GM19239 (cell line): ENCODE data around the gene HK1.

ENCODE experiments used
- DNase-seq: peaks from one replicate; pipeline ENCODE4 v3.0.0; 2011; ENCODE audit warnings: low spot score; ENCODE audit not compliant: insufficient read length
- FAIRE-seq: peaks from 2 replicates; lab custom pipeline; 2011; peaks lifted over from hg19 to GRCh38; lab: Jason Lieb, UNC

HK1 gene

GRCh38 chr10:69362471-69362954 lies 84.2 kb downstream of the HK1 start:
- DNase-seq (no peak), FAIRE-seq (no peak)

DNA sequence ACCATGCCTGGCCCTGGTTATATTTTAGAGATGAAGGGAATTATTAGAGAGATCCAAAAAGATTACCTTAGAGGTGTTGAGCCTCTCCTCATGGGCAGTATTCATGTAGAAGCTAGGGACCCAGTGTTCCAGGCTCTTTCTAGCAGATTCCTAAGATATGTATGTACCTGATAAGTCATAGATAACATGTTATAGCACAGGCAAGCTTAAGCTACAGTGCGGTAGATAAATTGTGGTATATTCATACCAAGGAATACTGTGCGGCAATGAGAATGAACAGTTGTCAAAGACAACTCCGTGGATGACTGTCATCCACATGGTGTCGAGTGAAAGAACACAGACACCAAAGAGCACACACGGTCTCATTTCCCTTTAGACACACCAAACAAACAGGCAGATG lies 85.4 kb downstream of the HK1 start:
- FAIRE-seq (no peak), DNase-seq (no peak)

DNA sequence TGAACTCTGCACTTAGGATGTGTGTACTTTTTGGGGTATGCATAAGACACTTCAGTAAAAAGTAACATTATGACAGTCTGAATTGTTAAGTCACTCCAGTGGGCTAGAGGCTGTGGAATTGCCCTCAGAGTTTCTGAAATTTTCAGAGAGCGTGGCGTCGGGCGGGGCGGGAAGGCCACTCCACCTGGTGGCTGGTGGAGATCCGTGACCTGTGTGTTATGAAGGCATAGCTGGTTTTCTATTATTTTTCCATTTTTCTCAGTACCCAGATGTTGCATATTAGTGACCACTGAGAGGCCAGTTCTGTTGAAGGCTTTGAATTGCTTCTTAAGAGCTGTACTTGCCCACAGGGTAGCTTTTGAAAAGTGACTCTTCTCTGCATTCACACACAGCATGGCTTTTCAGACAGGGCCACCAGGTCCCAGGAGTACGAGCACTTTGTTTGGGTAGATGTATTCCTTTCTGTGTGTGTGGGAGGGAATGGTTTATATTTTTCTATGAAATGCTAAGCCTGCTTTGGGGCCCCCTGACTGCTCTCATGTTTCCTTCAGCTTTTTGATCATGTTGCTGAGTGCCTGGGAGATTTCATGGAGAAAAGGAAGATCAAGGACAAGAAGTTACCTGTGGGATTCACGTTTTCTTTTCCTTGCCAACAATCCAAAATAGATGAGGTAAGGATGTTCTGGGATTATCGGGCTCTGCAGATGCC lies 86.1 kb downstream of the HK1 start:
- FAIRE-seq (no peak), DNase-seq (no peak)

DNA sequence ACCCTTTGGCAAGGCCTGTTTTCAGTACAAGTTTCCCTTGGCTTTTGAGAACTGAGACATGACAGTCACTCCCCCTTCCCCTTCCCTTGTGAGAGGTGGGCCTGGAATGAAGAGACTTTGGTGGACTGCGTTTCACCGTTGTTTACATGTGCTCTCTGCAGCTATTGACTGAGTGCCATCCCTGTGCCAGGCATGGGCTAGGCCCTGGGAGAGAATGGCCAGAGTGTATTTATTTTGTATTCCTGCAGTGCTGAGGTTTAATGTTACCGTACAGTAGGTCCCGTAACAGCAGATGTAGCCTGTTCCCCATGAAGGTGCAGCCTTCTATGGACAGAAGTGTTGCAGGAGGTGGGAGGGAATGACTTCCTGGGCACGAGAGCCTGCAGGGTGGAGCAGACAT lies 88.4 kb downstream of the HK1 start:
- DNase-seq (no peak), FAIRE-seq (no peak)

DNA sequence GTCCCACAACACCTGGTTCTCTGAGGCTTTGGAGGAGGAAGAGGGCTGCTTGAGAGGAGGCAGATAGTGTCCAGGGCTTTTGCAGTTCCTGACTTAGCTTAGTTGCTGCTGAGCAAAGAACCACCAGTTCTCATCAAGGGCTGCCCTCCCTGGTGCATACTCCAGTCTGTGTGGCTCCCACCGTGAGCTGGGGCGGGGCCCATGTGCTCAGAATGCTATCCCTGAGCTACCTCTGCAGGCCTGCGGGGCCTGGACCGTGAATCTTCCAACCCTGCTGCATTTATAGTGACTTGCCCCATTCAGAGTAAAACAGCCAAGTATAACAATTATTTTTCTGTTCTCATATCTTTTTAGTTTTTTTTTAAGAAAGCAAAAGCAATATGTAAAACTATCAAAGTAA lies 89.2 kb downstream of the HK1 start:
- FAIRE-seq (no peak), DNase-seq (no peak)

DNA sequence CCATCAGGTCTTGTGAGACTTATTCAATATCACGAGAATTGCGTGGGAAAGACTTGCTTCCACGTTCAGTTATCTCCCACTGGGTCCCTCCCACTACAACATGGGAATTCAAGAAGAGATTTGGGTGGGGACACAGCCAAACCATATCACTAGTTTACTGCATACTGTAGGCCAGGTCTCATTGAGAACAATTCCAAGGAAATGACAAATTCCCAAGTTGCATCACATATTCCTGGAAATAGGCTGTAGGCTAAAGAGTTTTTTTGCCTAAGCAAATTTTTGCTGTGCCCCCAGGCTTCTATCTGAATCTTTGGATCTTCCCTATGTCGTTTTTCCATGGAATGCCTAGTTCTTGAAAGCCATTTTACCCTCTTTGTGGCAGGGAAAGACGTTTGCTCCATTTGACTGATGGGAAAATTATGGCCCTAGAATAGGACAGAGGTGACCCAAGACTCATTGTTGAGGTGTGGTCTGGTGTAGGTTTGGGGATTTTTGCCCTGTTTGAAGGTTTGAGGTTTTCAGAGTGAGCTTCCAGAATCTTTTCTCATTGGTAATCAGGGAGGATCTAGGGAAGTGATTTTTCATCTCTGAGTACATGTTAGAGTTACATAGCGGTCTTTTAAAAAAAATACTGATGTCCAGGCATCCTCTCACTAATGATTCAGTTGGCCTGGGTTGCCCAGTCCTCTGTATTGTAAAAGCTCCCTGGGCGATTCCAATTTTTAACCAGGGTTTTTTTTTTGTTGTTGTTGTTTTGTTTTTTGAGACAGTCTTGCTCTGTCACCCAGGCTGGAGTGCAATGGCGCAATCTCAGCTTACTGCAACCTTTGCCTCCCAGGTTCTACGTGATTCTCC lies 94.1 kb downstream of the HK1 start:
- no peak for FAIRE-seq
- no peak for DNase-seq

DNA sequence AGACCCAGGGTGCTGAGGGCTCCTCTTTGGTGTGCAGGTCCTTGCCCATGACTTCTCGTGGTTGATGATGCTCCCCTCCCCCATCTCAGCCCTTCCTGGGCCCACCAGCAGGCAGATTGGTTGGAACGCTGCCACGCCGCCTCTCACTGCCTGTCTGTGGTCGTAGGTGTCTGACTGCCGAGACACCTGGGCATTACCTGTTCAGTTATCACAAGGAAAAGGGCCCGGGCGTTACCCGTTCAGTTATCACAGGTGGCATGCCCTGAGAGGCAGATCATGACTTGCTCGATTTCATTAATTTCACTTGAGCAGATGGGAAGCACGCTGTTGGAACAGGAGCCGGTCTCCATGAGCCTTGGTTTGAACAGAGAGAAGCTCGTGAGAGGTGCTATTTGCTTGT lies 95.9 kb downstream of the HK1 start:
- no peak for FAIRE-seq
- no peak for DNase-seq

GRCh38 chr10:69374931-69375306 lies 96.6 kb downstream of the HK1 start:
- DNase-seq (no peak), FAIRE-seq (no peak)

DNA sequence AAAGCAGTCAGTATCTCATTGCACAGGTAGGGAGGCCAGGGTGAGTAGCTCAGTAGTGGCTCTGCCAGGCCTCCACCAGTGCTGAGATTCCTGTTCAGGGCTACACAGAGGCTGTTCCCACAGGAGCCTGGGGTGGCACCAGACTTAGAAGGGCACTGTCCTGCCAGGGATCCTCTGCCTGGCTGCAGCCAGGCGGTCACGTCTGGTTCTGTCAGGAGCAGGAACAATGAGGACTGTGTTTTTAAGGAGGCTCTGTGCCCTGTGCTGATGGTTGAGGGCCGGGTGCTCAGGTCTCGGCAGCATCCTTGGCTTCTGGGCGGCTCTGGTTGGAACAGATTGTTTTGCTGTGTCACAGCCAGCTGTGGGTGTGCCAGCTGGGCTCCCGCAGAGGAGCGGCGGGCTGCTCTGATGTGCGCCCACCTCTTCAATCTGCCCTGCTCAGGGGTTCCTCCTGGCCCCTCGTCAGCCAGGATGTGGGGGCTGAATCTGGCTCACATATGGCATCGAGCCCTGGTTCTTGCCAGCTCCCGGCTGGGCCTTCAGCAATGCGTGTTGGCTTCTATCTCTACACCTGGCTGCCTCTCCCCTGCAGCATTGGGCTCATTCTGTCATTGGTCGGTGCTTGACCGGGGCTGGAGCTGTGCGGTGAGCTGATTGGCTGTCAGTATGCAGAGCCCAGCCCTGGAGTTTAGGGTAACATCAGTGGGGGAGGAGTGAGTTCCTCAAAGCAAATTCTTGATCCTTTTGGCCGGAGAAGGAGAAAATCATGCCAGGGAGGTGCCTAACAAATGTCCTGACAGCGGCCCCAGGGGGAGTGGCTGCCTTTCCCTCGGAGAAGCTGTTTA lies 97.2 kb downstream of the HK1 start:
- no peak for DNase-seq
- FAIRE-seq: no peak

DNA sequence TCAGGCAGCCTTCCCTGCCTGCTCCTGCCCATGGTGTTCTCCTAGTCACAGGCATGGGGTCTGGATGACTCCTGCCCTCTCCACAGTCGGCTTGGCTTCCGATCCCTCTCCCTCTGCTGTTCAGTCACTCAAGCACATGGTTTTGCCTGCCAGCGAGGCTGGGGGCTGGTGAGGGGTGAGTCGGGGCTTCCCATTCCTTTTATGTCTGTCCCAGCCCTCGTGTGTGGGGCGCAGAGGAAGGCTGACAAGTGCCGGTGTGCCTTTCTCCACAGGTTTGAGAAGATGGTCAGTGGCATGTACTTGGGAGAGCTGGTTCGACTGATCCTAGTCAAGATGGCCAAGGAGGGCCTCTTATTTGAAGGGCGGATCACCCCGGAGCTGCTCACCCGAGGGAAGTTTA lies 98.4 kb downstream of the HK1 start:
- FAIRE-seq (no peak), DNase-seq (no peak)

GRCh38 chr10:69377191-69377590 lies 98.9 kb downstream of the HK1 start:
- FAIRE-seq (no peak), DNase-seq (no peak)

DNA sequence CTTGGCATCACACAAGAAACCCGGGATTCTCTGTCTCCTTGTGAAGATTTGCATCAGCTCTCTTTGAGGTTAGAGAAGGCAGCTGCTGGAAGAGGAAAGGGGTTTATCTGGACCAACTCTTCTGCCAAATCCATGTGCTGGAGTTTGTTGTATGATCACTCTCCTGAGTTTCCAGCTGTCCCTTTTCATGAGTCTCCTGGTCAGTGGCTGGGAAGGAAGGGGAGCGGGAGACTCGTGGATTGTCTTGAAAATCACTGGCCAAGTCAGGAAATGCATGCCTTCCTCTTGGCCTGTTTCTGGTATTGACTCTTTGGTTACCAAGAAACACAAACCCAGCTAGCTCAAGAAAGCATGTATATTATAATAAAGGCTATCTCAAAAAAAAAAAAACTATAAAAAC lies 99.6 kb downstream of the HK1 start:
- FAIRE-seq (no peak), DNase-seq (no peak)

DNA sequence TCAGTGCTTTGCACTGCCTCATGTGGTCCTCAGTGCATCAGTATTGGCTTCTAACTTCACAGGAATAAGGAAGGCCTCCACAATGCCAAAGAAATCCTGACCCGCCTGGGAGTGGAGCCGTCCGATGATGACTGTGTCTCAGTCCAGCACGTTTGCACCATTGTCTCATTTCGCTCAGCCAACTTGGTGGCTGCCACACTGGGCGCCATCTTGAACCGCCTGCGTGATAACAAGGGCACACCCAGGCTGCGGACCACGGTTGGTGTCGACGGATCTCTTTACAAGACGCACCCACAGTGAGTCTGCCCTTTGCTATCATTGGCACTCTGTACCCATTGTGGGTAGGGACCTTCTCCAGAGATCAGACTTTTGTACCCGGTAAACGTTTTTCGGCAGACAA lies 101.5 kb downstream of the HK1 start:
- FAIRE-seq (no peak), DNase-seq (no peak)

DNA sequence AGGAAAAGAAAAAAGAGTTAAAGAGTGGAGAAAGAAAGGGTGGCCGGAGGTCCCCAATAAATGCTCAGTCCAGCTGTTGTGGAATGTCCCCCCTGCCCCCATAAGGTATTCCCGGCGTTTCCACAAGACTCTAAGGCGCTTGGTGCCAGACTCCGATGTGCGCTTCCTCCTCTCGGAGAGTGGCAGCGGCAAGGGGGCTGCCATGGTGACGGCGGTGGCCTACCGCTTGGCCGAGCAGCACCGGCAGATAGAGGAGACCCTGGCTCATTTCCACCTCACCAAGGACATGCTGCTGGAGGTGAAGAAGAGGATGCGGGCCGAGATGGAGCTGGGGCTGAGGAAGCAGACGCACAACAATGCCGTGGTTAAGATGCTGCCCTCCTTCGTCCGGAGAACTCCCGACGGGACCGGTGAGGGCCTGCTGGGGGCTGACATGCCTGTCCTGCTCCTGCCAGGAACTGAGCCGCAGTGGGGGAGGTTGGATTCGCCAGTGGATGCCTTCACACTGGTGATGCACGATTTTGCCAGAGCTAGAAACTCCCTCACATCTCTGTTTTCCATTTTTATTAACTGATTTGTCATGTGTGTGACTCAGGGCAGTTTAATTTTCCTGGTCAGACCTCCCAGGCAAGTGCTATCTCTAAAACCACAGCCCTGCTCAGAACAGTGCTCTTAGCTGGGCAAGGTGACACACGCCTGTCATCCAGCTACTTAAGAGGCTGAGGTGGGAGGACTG lies 104.3 kb downstream of the HK1 start:
- DNase-seq (no peak), FAIRE-seq (no peak)

DNA sequence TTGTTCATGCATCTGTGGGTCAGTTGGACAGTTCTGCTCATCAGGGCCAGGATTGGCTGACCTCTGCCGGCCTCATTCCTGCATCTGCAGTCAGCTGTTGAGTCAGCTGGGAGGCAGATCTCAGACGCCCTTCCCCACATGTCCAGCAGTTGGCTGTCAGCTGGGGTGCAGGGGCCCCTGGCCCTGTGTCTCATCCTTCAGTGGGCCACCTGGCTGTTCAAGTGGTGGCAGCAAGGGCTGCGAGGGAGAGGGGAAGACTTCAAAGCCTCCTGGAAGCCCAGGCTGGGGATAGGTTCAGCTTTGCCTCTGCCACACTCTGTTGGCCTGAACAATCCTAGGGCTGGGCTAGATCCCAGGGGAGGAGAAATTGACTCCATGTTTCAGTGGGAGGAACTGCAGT lies 105.3 kb downstream of the HK1 start:
- FAIRE-seq (no peak), DNase-seq (no peak)

GRCh38 chr10:69384320-69384719 lies 106.0 kb downstream of the HK1 start:
- FAIRE-seq (no peak), DNase-seq (no peak)

DNA sequence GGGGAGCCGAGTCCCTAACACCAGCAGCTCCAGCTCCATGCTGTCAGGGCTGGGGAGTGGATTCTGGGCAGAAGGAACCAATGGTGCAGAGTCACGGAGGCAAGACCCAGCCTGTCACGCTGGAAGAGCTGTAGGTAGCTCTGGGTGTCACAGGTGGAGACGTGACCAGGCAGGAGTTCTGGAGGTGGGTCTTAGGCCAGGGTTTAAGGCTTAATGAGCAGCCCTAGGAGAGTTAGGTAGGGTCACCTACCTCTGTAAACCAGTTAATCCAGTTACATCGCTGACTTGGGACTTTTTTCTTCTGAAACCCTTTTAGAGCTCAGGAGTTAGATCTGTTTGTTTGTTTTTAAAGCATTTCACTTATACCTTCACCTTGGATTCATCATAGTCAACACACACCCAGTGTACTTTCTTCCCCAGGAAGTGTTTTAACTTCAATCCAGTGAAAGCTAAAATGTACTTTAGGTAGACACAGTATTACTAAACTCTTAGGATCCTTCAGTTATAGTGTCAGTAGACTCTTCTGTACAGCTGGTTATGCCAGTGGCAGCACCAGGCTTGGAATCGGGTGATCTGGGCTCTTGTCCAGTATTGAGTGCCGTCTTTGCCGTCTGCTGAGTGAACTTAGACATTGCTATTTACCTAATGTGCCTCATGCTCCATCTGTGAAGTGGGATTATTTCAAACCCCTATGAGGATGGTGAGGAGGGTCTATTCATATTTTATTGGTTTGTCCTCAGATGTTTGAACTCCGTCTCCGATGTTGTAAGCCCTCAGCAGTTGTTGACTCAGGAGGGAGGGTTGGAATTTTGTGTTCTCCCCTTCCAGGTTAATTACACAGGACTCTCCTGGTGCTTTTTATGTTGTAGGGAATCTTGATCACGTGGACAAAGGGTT lies 107.4 kb downstream of the HK1 start:
- FAIRE-seq: no peak
- DNase-seq: no peak

DNA sequence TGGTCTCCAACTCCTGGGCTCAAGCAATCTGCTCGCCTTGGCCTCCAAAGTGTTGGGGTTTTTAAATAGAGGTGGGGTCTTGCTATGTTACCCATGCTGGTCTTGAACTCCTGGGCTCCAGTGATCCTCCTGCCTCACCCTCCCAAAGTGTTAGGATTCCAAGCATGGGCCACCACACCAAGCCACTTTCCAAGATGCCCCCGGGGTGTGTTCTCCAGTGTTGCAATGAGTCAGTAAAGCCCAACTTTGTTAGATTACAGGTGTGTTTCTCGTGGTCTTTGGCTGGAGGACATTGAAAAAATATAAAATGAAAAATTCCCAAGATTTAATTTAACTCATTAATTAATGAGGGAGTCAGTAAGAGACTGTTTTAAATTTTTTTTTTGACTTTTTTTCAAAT lies 109.2 kb downstream of the HK1 start:
- no peak for FAIRE-seq
- DNase-seq: no peak

- no peak for DNase-seq
- FAIRE-seq: no peak
Observed at GRCh38 chr10:69388488-69388887, 110.2 kb downstream of the HK1 start.
